HCT116 (cell line): ENCODE measurements around the gene PVALEF. TPM values are rescaled to one million over a fixed set of nuclear protein-coding genes. Genes with fewer than 3 reads are reported as not detected.

Experiments
- ATAC-seq: fragments of 200-7000 bp; cut with Tn5 transposase; 2 replicates; pipeline ENCODE4 v1.9.1; 2020; ENCODE audit warnings: mild to moderate bottlenecking, moderate library complexity
- BruUV-seq: library from RNA; stranded (reverse); fragments of 400-500 nt; replicated peaks from 2 replicates; lab custom pipeline; 2021; lab: Mats Ljungman, UMichigan
- CTCF ChIA-PET: fragments of 300-600 bp; sonication (Branson Sonifier 250); formaldehyde crosslinking; loops from one replicate; lab custom pipeline; 2021; ENCODE audit warnings: antibody characterized with exemption; lab: Charles Lee
- POLR2A ChIA-PET: fragments of 300-600, 350-600 bp; sonication (Branson Sonifier 250); formaldehyde crosslinking; loops from one replicate; lab custom pipeline; 2021; ENCODE audit warnings: antibody characterized with exemption; lab: Charles Lee
- RAD21 ChIA-PET, 2 experiments: fragments of 300-600 bp; sonication (Branson Sonifier 250); formaldehyde crosslinking; loops; one replicate each; lab custom pipeline; 2023; ENCODE audit warnings: low total read pairs in 2 of 2; ENCODE audit not compliant: uncharacterized antibody in 2 of 2, unreplicated experiment in 2 of 2, low non-redundant PET in 1 of 2; lab: Charles Lee
- DNase-seq: peaks from one replicate; pipeline ENCODE4 v3.0.0-alpha.2; 2010; ENCODE audit warnings: low read depth, low spot score
- H2AFZ ChIP-seq: fragments of 200-600 bp; shearing (Covaris generic), sonication (generic); 2 replicates; pipeline ENCODE4 v1.6.1; 2017; ENCODE audit warnings: low read depth, mixed run types, mixed read lengths, antibody characterized with exemption, low read length; ENCODE audit not compliant: poor library complexity, severe bottlenecking
- H3K27ac ChIP-seq: 2 replicates; pipeline ENCODE4 v1.5.1; 2012; ENCODE audit warnings: low read depth, low read length
- H3K27me3 ChIP-seq: fragments of 200-600 bp; sonication (generic); 2 replicates; pipeline ENCODE4 v1.6.1; 2016; ENCODE audit warnings: mixed run types, low read length, mixed read lengths; ENCODE audit not compliant: insufficient read depth
- H3K36me3 ChIP-seq, 2 experiments: fragments of 200-500 bp in 1 of 2; fragments of 200-600 bp in 1 of 2; sonication (Bioruptor generic) in 1 of 2; sonication (generic) in 1 of 2; 2 replicates each; pipeline versions ENCODE4 v1.5.1 to v1.6.1; 2014 to 2016; ENCODE audit warnings: low read length in 2 of 2, inconsistent platforms in 1 of 2, mixed read lengths in 1 of 2, mixed run types in 1 of 2; ENCODE audit not compliant: insufficient read depth in 2 of 2, control insufficient read depth in 1 of 2
- H3K4me1 ChIP-seq, 2 experiments: fragments of 200-600 bp in 1 of 2; sonication (generic) in 1 of 2; 2 replicates each; pipeline versions ENCODE4 v1.5.1 to v1.6.1; 2012 to 2017; ENCODE audit warnings: low read length in 2 of 2, inconsistent platforms in 1 of 2, mild to moderate bottlenecking in 1 of 2, mixed read lengths in 1 of 2, mixed run types in 1 of 2, moderate library complexity in 1 of 2; ENCODE audit not compliant: insufficient read depth in 2 of 2, control insufficient read depth in 1 of 2
- H3K4me2 ChIP-seq: fragments of 200-600 bp; sonication (generic); 2 replicates; pipeline ENCODE4 v1.6.1; 2017; ENCODE audit warnings: mixed run types, low read length, mixed read lengths
- H3K4me3 ChIP-seq, 2 experiments: fragments of 200-600 bp in 1 of 2; sonication (generic) in 1 of 2; replicated peaks in 1 of 2; 2 replicates each; pipeline ENCODE4 v1.5.1; 2011 to 2016; ENCODE audit warnings: low read length in 2 of 2, control low read depth in 1 of 2, low read depth in 1 of 2, mild to moderate bottlenecking in 1 of 2, mixed read lengths in 1 of 2, mixed run types in 1 of 2
- H3K79me2 ChIP-seq: fragments of 200-600 bp; sonication (generic); 2 replicates; pipeline ENCODE4 v1.6.1; 2017; ENCODE audit warnings: mild to moderate bottlenecking, mixed run types, low read length, moderate library complexity, mixed read lengths; ENCODE audit not compliant: insufficient read depth
- H3K9ac ChIP-seq: fragments of 200-600 bp; sonication (generic); 2 replicates; pipeline ENCODE4 v1.6.1; 2016; ENCODE audit warnings: low read length, mixed read lengths
- H3K9me2 ChIP-seq: fragments of 200-600 bp; sonication (generic), shearing (Covaris generic); 2 replicates; pipeline ENCODE4 v1.6.1; 2017; ENCODE audit warnings: mixed run types, mild to moderate bottlenecking, moderate library complexity; ENCODE audit not compliant: insufficient read depth
- H3K9me3 ChIP-seq, 2 experiments: fragments of 200-500 bp in 1 of 2; fragments of 200-600 bp in 1 of 2; sonication (Bioruptor generic) in 1 of 2; sonication (generic) in 1 of 2; 2 replicates each; pipeline ENCODE4 v1.6.1; 2014 to 2017; ENCODE audit warnings: low read length in 2 of 2, mixed read lengths in 2 of 2, inconsistent platforms in 1 of 2, low read depth in 1 of 2, mild to moderate bottlenecking in 1 of 2, mixed run types in 1 of 2, moderate library complexity in 1 of 2; ENCODE audit not compliant: control insufficient read depth in 1 of 2, insufficient read depth in 1 of 2
- H4K20me1 ChIP-seq: fragments of 200-600 bp; sonication (generic), shearing (Covaris generic); 2 replicates; pipeline ENCODE4 v1.6.1; 2017; ENCODE audit warnings: mixed run types, mild to moderate bottlenecking, moderate library complexity; ENCODE audit not compliant: insufficient read depth
- CBX3 ChIP-seq: IDR thresholded peaks from 2 replicates; pipeline ENCODE4 v1.6.1; 2012; ENCODE audit warnings: low read depth
- CTCF ChIP-seq, 3 experiments: fragments of 200-600 bp in 1 of 3; sonication (generic) in 1 of 3; IDR thresholded peaks in 2 of 3; conservative IDR thresholded peaks in 1 of 3; 2 replicates each; pipeline ENCODE4 v1.5.1; 2012 to 2017; ENCODE audit warnings: low read depth in 2 of 3, low read length in 2 of 3, antibody characterized with exemption in 1 of 3, borderline replicate concordance in 1 of 3, control low read depth in 1 of 3, mild to moderate bottlenecking in 1 of 3, mixed read lengths in 1 of 3, mixed run types in 1 of 3, moderate library complexity in 1 of 3; ENCODE audit not compliant: insufficient read depth in 1 of 3
- EGR1 ChIP-seq: IDR thresholded peaks from 2 replicates; pipeline ENCODE4 v1.6.1; 2012; ENCODE audit warnings: low read depth
- EZH2phosphoT487 ChIP-seq: fragments of 200-600 bp; IDR thresholded peaks from 2 replicates; pipeline ENCODE4 v1.6.1; 2018; ENCODE audit warnings: antibody characterized with exemption, borderline replicate concordance
- FOSL1 ChIP-seq: IDR thresholded peaks from 2 replicates; pipeline ENCODE4 v1.6.1; 2012; ENCODE audit warnings: low read depth
- JUND ChIP-seq: IDR thresholded peaks from 2 replicates; pipeline ENCODE4 v1.6.1; 2012
- POLR2AphosphoS5 ChIP-seq: IDR thresholded peaks from 2 replicates; pipeline ENCODE4 v1.6.1; 2011; ENCODE audit warnings: mild to moderate bottlenecking, low read depth, low read length, moderate library complexity
- SRF ChIP-seq: IDR thresholded peaks from 2 replicates; pipeline ENCODE4 v1.6.1; 2012; ENCODE audit warnings: low read depth
- ZFX ChIP-seq: fragments of 450-650 bp; IDR thresholded peaks from 2 replicates; pipeline ENCODE4 v1.6.1; 2017
- intact Hi-C: fragments of 100-400 bp; cut with micrococcal nuclease; formaldehyde crosslinking; loops from 2 replicates; pipeline ENCODE4 v1.10.0; 2022
- total RNA-seq: library from RNA; stranded (reverse); gene quantifications from one replicate; pipeline ENCODE4 v1.2.1, GENCODE V29; 2021; ENCODE audit not compliant: unreplicated experiment
- TF ChIP-seq, protein P1 (sequence below): IDR thresholded peaks from 2 replicates; pipeline ENCODE4 v1.6.1; 2012
- TF ChIP-seq, protein P2 (sequence below): IDR thresholded peaks from 2 replicates; pipeline ENCODE4 v1.6.1; 2012; ENCODE audit warnings: low read depth
- TF ChIP-seq, protein P3 (sequence below): IDR thresholded peaks from 2 replicates; pipeline ENCODE4 v1.6.1; 2011; ENCODE audit warnings: mild to moderate bottlenecking, low read length, moderate library complexity; ENCODE audit not compliant: insufficient replicate concordance; ENCODE audit errors: extremely low read depth

The PVALEF gene
- total RNA-seq, 1 experiment from 2014 or later, result not detected

- ChIA-PET CTCF (no interaction called here), RAD21 (no interaction called here), POLR2A (no interaction called here)
- no peak overlapping the region for H2AFZ ChIP-seq
- TF ChIP-seq POLR2AphosphoS5 (no peak), EGR1 (no peak), JUND (no peak), FOSL1 (no peak), EZH2phosphoT487 (no peak), ZFX (no peak), CBX3 (no peak), SRF (no peak), CTCF (IDR thresholded peaks at IDR 0.05 in 2 of 3, conservative IDR thresholded peaks at IDR 0.05 in 1 of 3; ENCODE audit: borderline replicate concordance in 1 of 3, insufficient read depth in 1 of 3, low read depth in 2 of 3, low read length in 2 of 3) (no peak)
- TF ChIP-seq, protein P1, sequence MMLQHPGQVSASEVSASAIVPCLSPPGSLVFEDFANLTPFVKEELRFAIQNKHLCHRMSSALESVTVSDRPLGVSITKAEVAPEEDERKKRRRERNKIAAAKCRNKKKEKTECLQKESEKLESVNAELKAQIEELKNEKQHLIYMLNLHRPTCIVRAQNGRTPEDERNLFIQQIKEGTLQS, result no peak
- TF ChIP-seq, protein P2, sequence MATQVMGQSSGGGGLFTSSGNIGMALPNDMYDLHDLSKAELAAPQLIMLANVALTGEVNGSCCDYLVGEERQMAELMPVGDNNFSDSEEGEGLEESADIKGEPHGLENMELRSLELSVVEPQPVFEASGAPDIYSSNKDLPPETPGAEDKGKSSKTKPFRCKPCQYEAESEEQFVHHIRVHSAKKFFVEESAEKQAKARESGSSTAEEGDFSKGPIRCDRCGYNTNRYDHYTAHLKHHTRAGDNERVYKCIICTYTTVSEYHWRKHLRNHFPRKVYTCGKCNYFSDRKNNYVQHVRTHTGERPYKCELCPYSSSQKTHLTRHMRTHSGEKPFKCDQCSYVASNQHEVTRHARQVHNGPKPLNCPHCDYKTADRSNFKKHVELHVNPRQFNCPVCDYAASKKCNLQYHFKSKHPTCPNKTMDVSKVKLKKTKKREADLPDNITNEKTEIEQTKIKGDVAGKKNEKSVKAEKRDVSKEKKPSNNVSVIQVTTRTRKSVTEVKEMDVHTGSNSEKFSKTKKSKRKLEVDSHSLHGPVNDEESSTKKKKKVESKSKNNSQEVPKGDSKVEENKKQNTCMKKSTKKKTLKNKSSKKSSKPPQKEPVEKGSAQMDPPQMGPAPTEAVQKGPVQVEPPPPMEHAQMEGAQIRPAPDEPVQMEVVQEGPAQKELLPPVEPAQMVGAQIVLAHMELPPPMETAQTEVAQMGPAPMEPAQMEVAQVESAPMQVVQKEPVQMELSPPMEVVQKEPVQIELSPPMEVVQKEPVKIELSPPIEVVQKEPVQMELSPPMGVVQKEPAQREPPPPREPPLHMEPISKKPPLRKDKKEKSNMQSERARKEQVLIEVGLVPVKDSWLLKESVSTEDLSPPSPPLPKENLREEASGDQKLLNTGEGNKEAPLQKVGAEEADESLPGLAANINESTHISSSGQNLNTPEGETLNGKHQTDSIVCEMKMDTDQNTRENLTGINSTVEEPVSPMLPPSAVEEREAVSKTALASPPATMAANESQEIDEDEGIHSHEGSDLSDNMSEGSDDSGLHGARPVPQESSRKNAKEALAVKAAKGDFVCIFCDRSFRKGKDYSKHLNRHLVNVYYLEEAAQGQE, result no peak
- TF ChIP-seq, protein P3, sequence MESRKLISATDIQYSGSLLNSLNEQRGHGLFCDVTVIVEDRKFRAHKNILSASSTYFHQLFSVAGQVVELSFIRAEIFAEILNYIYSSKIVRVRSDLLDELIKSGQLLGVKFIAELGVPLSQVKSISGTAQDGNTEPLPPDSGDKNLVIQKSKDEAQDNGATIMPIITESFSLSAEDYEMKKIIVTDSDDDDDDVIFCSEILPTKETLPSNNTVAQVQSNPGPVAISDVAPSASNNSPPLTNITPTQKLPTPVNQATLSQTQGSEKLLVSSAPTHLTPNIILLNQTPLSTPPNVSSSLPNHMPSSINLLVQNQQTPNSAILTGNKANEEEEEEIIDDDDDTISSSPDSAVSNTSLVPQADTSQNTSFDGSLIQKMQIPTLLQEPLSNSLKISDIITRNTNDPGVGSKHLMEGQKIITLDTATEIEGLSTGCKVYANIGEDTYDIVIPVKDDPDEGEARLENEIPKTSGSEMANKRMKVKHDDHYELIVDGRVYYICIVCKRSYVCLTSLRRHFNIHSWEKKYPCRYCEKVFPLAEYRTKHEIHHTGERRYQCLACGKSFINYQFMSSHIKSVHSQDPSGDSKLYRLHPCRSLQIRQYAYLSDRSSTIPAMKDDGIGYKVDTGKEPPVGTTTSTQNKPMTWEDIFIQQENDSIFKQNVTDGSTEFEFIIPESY, result no peak
- H4K20me1 ChIP-seq, result no peaks in the 10 kb centered on the region
- H3K4me2 ChIP-seq, result no peak overlapping the region
- no peak overlapping the region; the same call in 1 of the 2 replicates for H3K27ac ChIP-seq
- H3K4me3 ChIP-seq, result no peak overlapping the region
- no peaks in the 10 kb centered on the region for H3K79me2 ChIP-seq
- peaks cover 0 to 5% of the 10 kb centered on the region in 2 experiments; a peak in 1 of 4 replicates for H3K4me1 ChIP-seq
- BruUV-seq, result no TSS peak
- no peaks in the 10 kb centered on the region for H3K36me3 ChIP-seq
- DNase-seq (no peak), ATAC-seq (no peak)
- H3K9me3 ChIP-seq, result no peaks in the 10 kb centered on the region
- H3K9ac ChIP-seq, result no peak overlapping the region
- H3K9me2 ChIP-seq, result no peaks in the 10 kb centered on the region
- no peaks in the 10 kb centered on the region for H3K27me3 ChIP-seq
- intact Hi-C loops, result no loop called here
Observed at GRCh38 chr17:81157848-81158687, 7.2 kb upstream of the PVALEF start.
